Neural cell (in vitro differentiated cells): ENCODE results near the gene TSFM. TPM values are rescaled to one million over a fixed set of nuclear protein-coding genes. Genes with fewer than 3 reads are reported as not detected.
"Not testable (repeated sequence)": the region's sequence is repeated elsewhere in the genome, so short reads cannot be mapped to it uniquely, and the experiment has no call there.

Experiments
- H2AFZ ChIP-seq: fragments of 200-600, 300-800 bp; sonication (generic), shearing (Covaris generic); 2 replicates; pipeline ENCODE4 v1.6.0; 2014; ENCODE audit warnings: low read depth, mild to moderate bottlenecking, antibody characterized with exemption, low read length, moderate library complexity
- H3F3A ChIP-seq: fragments of 200-600 bp; shearing (Covaris generic); 2 replicates; pipeline ENCODE4 v1.6.1; 2016; ENCODE audit warnings: mild to moderate bottlenecking, moderate library complexity, mixed read lengths, antibody characterized with exemption, low read length; ENCODE audit not compliant: insufficient read depth, poor library complexity, severe bottlenecking
- H3K27ac ChIP-seq: fragments of 200-600, 300-800 bp; sonication (generic), shearing (Covaris generic); 2 replicates; pipeline ENCODE4 v1.5.1; 2014; ENCODE audit warnings: mild to moderate bottlenecking, low read length, moderate library complexity
- H3K27me3 ChIP-seq: fragments of 300-800, 200-600 bp; sonication (generic), shearing (Covaris generic); 2 replicates; pipeline ENCODE4 v1.6.0; 2014; ENCODE audit warnings: mild to moderate bottlenecking, low read depth, low read length, moderate library complexity; ENCODE audit not compliant: insufficient read depth
- H3K36me3 ChIP-seq: fragments of 300-800, 200-600 bp; sonication (generic), shearing (Covaris generic); 2 replicates; pipeline ENCODE4 v1.5.1; 2014; ENCODE audit warnings: mild to moderate bottlenecking, antibody characterized with exemption, low read length, moderate library complexity; ENCODE audit not compliant: insufficient read depth
- H3K4me2 ChIP-seq: fragments of 300-800, 200-600 bp; sonication (generic), shearing (Covaris generic); 2 replicates; pipeline ENCODE4 v1.6.0; 2014; ENCODE audit warnings: mild to moderate bottlenecking, low read length
- H3K4me3 ChIP-seq: fragments of 300-800, 200-600 bp; sonication (generic), shearing (Covaris generic); 2 replicates; pipeline ENCODE4 v1.5.1; 2014; ENCODE audit warnings: mild to moderate bottlenecking, low read length, moderate library complexity
- H3K79me2 ChIP-seq: fragments of 200-600 bp; shearing (Covaris generic); replicated peaks from 2 replicates; pipeline ENCODE4 v1.6.0; 2014; ENCODE audit warnings: mild to moderate bottlenecking, low read length, moderate library complexity; ENCODE audit not compliant: insufficient read depth
- H3K9ac ChIP-seq: fragments of 300-800, 200-600 bp; sonication (generic), shearing (Covaris generic); 2 replicates; pipeline ENCODE4 v1.6.1; 2016; ENCODE audit warnings: mild to moderate bottlenecking, low read length, mixed read lengths
- H3K9me2 ChIP-seq: fragments of 200-600 bp; shearing (Covaris generic); 2 replicates; pipeline ENCODE4 v1.6.1; 2016; ENCODE audit warnings: mild to moderate bottlenecking, low read length, mixed read lengths; ENCODE audit not compliant: insufficient read depth
- H3K9me3 ChIP-seq: fragments of 200-600, 300-800 bp; sonication (generic), shearing (Covaris generic); 2 replicates; pipeline ENCODE4 v1.6.1; 2016; ENCODE audit warnings: mild to moderate bottlenecking, mixed run types, low read length, moderate library complexity, mixed read lengths
- H4K20me1 ChIP-seq: fragments of 200-600 bp; shearing (Covaris generic); 2 replicates; pipeline ENCODE4 v1.6.1; 2016; ENCODE audit warnings: mild to moderate bottlenecking, mixed run types; ENCODE audit not compliant: insufficient read depth
- CTCF ChIP-seq: fragments of 450-650 bp; IDR thresholded peaks from 2 replicates; pipeline ENCODE4 v1.5.1; 2014; ENCODE audit warnings: antibody characterized with exemption, mild to moderate bottlenecking, moderate library complexity; ENCODE audit not compliant: poor library complexity, severe bottlenecking
- EP300 ChIP-seq: fragments of 450-650 bp; conservative IDR thresholded peaks from 2 replicates; pipeline ENCODE4 v1.6.1; 2014; ENCODE audit warnings: antibody characterized with exemption, mild to moderate bottlenecking, moderate library complexity; ENCODE audit not compliant: poor library complexity, severe bottlenecking
- EZH2 ChIP-seq: fragments of 200-600, 300-800 bp; shearing (Covaris generic), sonication (generic); IDR thresholded peaks from 2 replicates; pipeline ENCODE4 v1.6.1; 2014; ENCODE audit warnings: antibody characterized with exemption, low read length, borderline replicate concordance, mild to moderate bottlenecking; ENCODE audit not compliant: insufficient read depth, poor library complexity, severe bottlenecking
- MXI1 ChIP-seq: fragments of 450-650 bp; conservative IDR thresholded peaks from 2 replicates; pipeline ENCODE4 v1.6.1; 2014; ENCODE audit warnings: antibody characterized with exemption, mild to moderate bottlenecking; ENCODE audit not compliant: poor library complexity, severe bottlenecking
- POLR2AphosphoS5 ChIP-seq: IDR thresholded peaks from 2 replicates; pipeline ENCODE4 v1.6.1; 2012
- REST ChIP-seq: IDR thresholded peaks from 2 replicates; pipeline ENCODE4 v1.6.1; 2012; ENCODE audit warnings: borderline replicate concordance
- SMC3 ChIP-seq: fragments of 450-650 bp; conservative IDR thresholded peaks from 2 replicates; pipeline ENCODE4 v1.6.1; 2014; ENCODE audit warnings: antibody characterized with exemption, mild to moderate bottlenecking, moderate library complexity; ENCODE audit not compliant: poor library complexity
- TAF1 ChIP-seq: IDR thresholded peaks from 2 replicates; pipeline ENCODE4 v1.6.1; 2012; ENCODE audit warnings: low read depth
- polyA plus RNA-seq: library from polyadenylated mRNA; depleted of rRNA; stranded (reverse); fragments of >200 nt; gene quantifications from 2 replicates; pipeline ENCODE4 v1.2.3, GENCODE V29; 2014

The TSFM gene
- polyA plus RNA-seq, 1 donor from 2014 or later = 37.8 TPM

GRCh38 chr12:57817261-57817989 lies 34.8 kb downstream of the TSFM start:
- Histone ChIP-seq H3K9me2 (no peaks in the 10 kb centered on the region), H3K27ac (no peak overlapping the region), H3F3A (no peaks in the 10 kb centered on the region), H3K27me3 (no peaks in the 10 kb centered on the region), H3K9me3 (no peaks in the 10 kb centered on the region), H3K79me2 (no peaks in the 10 kb centered on the region), H4K20me1 (no peaks in the 10 kb centered on the region), H3K4me3 (no peak overlapping the region), H3K36me3 (no peaks in the 10 kb centered on the region), H3K9ac (no peak overlapping the region), H3K4me2 (no peak overlapping the region), H2AFZ (no peak overlapping the region)
- TF ChIP-seq POLR2AphosphoS5 (no peak), SMC3 (no peak), MXI1 (no peak), TAF1 (no peak)

- H3K79me2 ChIP-seq, H3K36me3 ChIP-seq, H3K27ac ChIP-seq: not testable (repeated sequence)
Observed at GRCh38 chr12:57817990-57818331, 35.4 kb downstream of the TSFM start.

GRCh38 chr12:57820119-57820518 lies 37.5 kb downstream of the TSFM start:
- not testable (repeated sequence) for H3F3A ChIP-seq, H2AFZ ChIP-seq, H3K9me2 ChIP-seq, H3K4me3 ChIP-seq, H3K36me3 ChIP-seq, H3K9ac ChIP-seq, H3K4me2 ChIP-seq, H3K27ac ChIP-seq, H3K9me3 ChIP-seq, H3K27me3 ChIP-seq, H4K20me1 ChIP-seq, H3K79me2 ChIP-seq

More at GRCh38 chr12:57817990-57818331, 35.4 kb downstream of the TSFM start:
- H3K4me2 ChIP-seq, H3K9ac ChIP-seq, H2AFZ ChIP-seq, H3F3A ChIP-seq, H3K9me2 ChIP-seq, H3K9me3 ChIP-seq, H3K27me3 ChIP-seq, H3K4me3 ChIP-seq, H4K20me1 ChIP-seq: not testable (repeated sequence)

- not testable (repeated sequence) for H3K9me3 ChIP-seq, H3K27ac ChIP-seq, H2AFZ ChIP-seq, H4K20me1 ChIP-seq, H3K79me2 ChIP-seq, H3K36me3 ChIP-seq, H3K27me3 ChIP-seq, H3K4me2 ChIP-seq, H3K4me3 ChIP-seq, H3K9ac ChIP-seq, H3K9me2 ChIP-seq, H3F3A ChIP-seq
Observed at GRCh38 chr12:57821015-57821414, 38.4 kb downstream of the TSFM start.

GRCh38 chr12:57821474-57822214 lies 39.1 kb downstream of the TSFM start:
- Histone ChIP-seq H3K9ac (no peak overlapping the region), H3K9me3 (no peaks in the 10 kb centered on the region), H3K79me2 (no peaks in the 10 kb centered on the region), H3K36me3 (no peaks in the 10 kb centered on the region), H2AFZ (no peak overlapping the region), H3K27me3 (no peaks in the 10 kb centered on the region), H3F3A (no peaks in the 10 kb centered on the region), H3K4me2 (no peak overlapping the region), H4K20me1 (no peaks in the 10 kb centered on the region), H3K27ac (no peak overlapping the region), H3K9me2 (no peaks in the 10 kb centered on the region), H3K4me3 (no peak overlapping the region)
- TF ChIP-seq CTCF = no peak
- TF ChIP-seq EP300 = no peak
- TF ChIP-seq POLR2AphosphoS5 = no peak
- no peak for TF ChIP-seq MXI1
- TF ChIP-seq EZH2 = no peak
- no peak for TF ChIP-seq REST
- TF ChIP-seq TAF1 = no peak
- no peak for TF ChIP-seq SMC3
